Measurements from ENCODE around the gene ST6GAL1. TPM values are rescaled to one million over a fixed set of nuclear protein-coding genes. Genes with fewer than 3 reads are reported as not detected.
"Not testable (repeated sequence)": the region's sequence is repeated elsewhere in the genome, so short reads cannot be mapped to it uniquely, and the experiment has no call there.

ST6GAL1 gene
- polyA plus RNA-seq, 1 of the 3 experiments (the other 2 are of a cell fraction): 3.9 TPM

DNA sequence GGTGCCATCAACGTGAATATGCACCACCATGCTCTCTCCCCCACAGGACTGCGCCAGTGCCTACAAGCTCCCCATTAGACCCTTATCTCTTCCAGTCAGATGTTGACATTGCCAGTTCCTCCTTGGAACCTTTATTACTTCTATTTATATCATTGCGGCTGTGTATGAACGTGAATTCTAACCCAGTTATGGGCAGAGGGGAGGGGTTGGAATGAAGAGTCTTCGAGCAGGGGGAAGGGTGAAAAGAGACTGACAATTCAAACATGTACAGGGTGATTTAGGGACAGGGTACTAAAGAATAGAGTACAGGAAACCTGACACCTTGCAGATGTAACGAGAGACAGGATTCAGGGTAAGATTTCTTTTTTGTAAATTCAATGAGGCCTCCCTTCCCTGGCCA, 41.8 kb upstream of the ST6GAL1 start:
- CTCF ChIA-PET: no interaction called here
- no peaks in the 10 kb centered on the region for H3K9me2 ChIP-seq
- H4K20me1 ChIP-seq (ENCODE audit: insufficient read depth): no peaks in the 10 kb centered on the region
- H3K4me2 ChIP-seq: no peak overlapping the region
- WGBS (ENCODE audit: low lambda C conversion rate): 70% methylated on average over 6 of the region's 6 CpGs
- no peak overlapping the region for H3K4me3 ChIP-seq (ENCODE audit: low read depth in 2 of 2, low read length in 1 of 2)
- no peaks in the 10 kb centered on the region for H3F3A ChIP-seq (replicated peaks; ENCODE audit: insufficient read depth)
- H3K79me2 ChIP-seq (ENCODE audit: insufficient read depth): no peaks in the 10 kb centered on the region
- no peaks in the 10 kb centered on the region for H3K4me1 ChIP-seq (ENCODE audit: control insufficient read depth in 1 of 2, insufficient read depth in 2 of 2, low read depth in 1 of 2, low read length in 1 of 2)
- H3K9ac ChIP-seq: no peak overlapping the region
- DNase-seq: no peak
- H3K9me3 ChIP-seq: no peaks in the 10 kb centered on the region
- TF ChIP-seq, protein P1, sequence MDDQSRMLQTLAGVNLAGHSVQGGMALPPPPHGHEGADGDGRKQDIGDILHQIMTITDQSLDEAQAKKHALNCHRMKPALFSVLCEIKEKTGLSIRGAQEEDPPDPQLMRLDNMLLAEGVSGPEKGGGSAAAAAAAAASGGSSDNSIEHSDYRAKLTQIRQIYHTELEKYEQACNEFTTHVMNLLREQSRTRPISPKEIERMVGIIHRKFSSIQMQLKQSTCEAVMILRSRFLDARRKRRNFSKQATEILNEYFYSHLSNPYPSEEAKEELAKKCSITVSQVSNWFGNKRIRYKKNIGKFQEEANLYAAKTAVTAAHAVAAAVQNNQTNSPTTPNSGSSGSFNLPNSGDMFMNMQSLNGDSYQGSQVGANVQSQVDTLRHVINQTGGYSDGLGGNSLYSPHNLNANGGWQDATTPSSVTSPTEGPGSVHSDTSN (IDR thresholded peaks at IDR 0.05): no peak
- TF ChIP-seq EZH2phosphoT487 (IDR thresholded peaks at IDR 0.05; ENCODE audit: borderline replicate concordance, low read depth) (no peak), EP300 (IDR thresholded peaks at IDR 0.05; ENCODE audit: borderline replicate concordance in 1 of 2, low read depth in 1 of 2, low read length in 1 of 2) (no peak), TCF12 (IDR thresholded peaks at IDR 0.05) (no peak), MAX (IDR thresholded peaks at IDR 0.05; ENCODE audit: low read depth) (no peak), RCOR1 (IDR thresholded peaks at IDR 0.05; ENCODE audit: low read length) (no peak), RFX5 (IDR thresholded peaks at IDR 0.05; ENCODE audit: low read length) (no peak), MXI1 (IDR thresholded peaks at IDR 0.05; ENCODE audit: low read depth, low read length) (no peak), JUND (IDR thresholded peaks at IDR 0.05) (no peak), NFIC (IDR thresholded peaks at IDR 0.05; ENCODE audit: borderline replicate concordance) (no peak), SMC3 (IDR thresholded peaks at IDR 0.05; ENCODE audit: low read depth, low read length) (no peak), FOXM1 (IDR thresholded peaks at IDR 0.05; ENCODE audit: low read depth) (no peak), FOXJ3 (CRISPR knock-in tag; IDR thresholded peaks at IDR 0.05) (no peak), FOSL2 (IDR thresholded peaks at IDR 0.05; ENCODE audit: borderline replicate concordance, low read depth) (no peak), YY1 (IDR thresholded peaks at IDR 0.05; ENCODE audit: low read depth) (no peak), RAD21 (IDR thresholded peaks at IDR 0.05; ENCODE audit: low read length) (no peak), IRF3 (IDR thresholded peaks at IDR 0.05; ENCODE audit: low read depth, low read length) (no peak)
- TF ChIP-seq, protein P2, sequence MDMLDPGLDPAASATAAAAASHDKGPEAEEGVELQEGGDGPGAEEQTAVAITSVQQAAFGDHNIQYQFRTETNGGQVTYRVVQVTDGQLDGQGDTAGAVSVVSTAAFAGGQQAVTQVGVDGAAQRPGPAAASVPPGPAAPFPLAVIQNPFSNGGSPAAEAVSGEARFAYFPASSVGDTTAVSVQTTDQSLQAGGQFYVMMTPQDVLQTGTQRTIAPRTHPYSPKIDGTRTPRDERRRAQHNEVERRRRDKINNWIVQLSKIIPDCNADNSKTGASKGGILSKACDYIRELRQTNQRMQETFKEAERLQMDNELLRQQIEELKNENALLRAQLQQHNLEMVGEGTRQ (IDR thresholded peaks at IDR 0.05; ENCODE audit: borderline replicate concordance, low read depth, low read length): no peak
- TF ChIP-seq, protein P3, sequence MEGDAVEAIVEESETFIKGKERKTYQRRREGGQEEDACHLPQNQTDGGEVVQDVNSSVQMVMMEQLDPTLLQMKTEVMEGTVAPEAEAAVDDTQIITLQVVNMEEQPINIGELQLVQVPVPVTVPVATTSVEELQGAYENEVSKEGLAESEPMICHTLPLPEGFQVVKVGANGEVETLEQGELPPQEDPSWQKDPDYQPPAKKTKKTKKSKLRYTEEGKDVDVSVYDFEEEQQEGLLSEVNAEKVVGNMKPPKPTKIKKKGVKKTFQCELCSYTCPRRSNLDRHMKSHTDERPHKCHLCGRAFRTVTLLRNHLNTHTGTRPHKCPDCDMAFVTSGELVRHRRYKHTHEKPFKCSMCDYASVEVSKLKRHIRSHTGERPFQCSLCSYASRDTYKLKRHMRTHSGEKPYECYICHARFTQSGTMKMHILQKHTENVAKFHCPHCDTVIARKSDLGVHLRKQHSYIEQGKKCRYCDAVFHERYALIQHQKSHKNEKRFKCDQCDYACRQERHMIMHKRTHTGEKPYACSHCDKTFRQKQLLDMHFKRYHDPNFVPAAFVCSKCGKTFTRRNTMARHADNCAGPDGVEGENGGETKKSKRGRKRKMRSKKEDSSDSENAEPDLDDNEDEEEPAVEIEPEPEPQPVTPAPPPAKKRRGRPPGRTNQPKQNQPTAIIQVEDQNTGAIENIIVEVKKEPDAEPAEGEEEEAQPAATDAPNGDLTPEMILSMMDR (IDR thresholded peaks at IDR 0.05): no peak
- H3K36me3 ChIP-seq (replicated peaks in 1 of 2; ENCODE audit: control insufficient read depth in 1 of 2, insufficient read depth in 2 of 2, low read length in 1 of 2): no peaks in the 10 kb centered on the region
- H3K27me3 ChIP-seq (ENCODE audit: insufficient read depth): no peaks in the 10 kb centered on the region
- H2AFZ ChIP-seq (ENCODE audit: low read depth): no peak overlapping the region
- H3K27ac ChIP-seq (ENCODE audit: low read depth in 2 of 2, low read length in 1 of 2): no peak overlapping the region
- POLR2A ChIA-PET: no interaction called here

DNA sequence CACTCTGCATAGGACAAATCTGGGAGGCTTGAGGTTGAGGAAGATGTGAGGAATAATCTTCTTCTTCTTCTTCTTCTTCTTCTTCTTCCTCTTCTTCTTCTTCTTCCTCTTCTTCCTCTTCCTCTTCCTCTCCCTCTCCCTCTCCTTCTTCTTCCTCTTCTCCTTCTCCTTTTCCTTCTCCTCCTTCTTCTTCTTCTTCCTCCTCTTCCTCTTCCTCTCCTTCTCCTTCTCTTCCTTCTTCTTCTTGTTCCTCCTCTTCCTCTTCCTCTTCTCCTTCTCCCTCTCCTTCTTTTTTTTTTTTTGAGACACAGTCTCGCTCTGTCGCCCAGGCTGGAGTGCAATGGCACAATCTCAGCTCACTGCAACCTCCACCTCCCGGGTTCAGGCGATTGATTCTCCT, 40.6 kb upstream of the ST6GAL1 start:
- CTCF ChIA-PET; POLR2A ChIA-PET; H3F3A ChIP-seq (replicated peaks; ENCODE audit: insufficient read depth); H3K9me2 ChIP-seq; H3K4me3 ChIP-seq (ENCODE audit: low read depth in 2 of 2, low read length in 1 of 2); H2AFZ ChIP-seq (ENCODE audit: low read depth); DNase-seq; H3K27me3 ChIP-seq (ENCODE audit: insufficient read depth); H3K9me3 ChIP-seq; H3K36me3 ChIP-seq (replicated peaks in 1 of 2; ENCODE audit: control insufficient read depth in 1 of 2, insufficient read depth in 2 of 2, low read length in 1 of 2); H4K20me1 ChIP-seq (ENCODE audit: insufficient read depth); H3K4me1 ChIP-seq (ENCODE audit: control insufficient read depth in 1 of 2, insufficient read depth in 2 of 2, low read depth in 1 of 2, low read length in 1 of 2); H3K79me2 ChIP-seq (ENCODE audit: insufficient read depth); H3K9ac ChIP-seq; H3K27ac ChIP-seq (ENCODE audit: low read depth in 2 of 2, low read length in 1 of 2); H3K4me2 ChIP-seq: not testable (repeated sequence)
- 71% methylated on average over 4 of the region's 4 CpGs for WGBS (ENCODE audit: low lambda C conversion rate)

All from SK-N-SH (cell line).